ENCODE data around the gene TRIO. TPM values are rescaled to one million over a fixed set of nuclear protein-coding genes. Genes with fewer than 3 reads are reported as not detected.

TRIO gene
- polyA plus RNA-seq, 4 donors = 92.8 to 122 (median 116) TPM

DNA sequence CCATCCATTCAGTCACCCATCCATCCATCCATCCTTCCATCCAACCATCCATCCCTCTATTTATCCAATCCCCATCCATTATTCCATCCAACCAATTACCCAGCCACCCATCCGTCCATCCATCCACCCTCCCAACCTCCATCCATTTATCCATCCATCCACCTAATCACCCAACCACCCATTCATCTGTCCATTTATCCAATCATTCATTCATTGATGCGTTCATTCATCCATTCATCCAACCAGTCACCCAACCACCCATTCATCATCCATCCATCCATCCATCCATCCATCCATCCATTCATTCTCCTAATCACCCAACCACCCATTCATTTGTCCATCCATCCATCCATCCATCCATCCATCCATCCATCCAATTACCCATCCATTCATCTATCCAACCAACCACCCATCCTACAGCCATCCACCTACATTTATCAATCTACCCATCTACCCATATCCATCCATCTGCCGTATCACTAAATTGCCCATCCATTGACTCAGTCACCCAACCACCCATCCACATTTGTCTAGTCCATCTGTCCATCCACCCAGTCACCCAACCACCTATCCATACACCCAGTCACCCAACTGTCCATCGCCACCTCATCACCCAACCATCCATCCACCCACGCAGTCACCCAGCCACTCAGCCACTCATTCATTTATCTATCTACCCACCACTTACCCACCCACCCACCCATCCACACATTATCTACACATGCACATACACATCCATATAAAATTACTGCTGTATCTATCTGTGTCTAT is 165.4 kb downstream of the TRIO start:
- no peak for DNase-seq (ENCODE audit: low read depth in 4 of 4, low spot score in 2 of 4)

DNA sequence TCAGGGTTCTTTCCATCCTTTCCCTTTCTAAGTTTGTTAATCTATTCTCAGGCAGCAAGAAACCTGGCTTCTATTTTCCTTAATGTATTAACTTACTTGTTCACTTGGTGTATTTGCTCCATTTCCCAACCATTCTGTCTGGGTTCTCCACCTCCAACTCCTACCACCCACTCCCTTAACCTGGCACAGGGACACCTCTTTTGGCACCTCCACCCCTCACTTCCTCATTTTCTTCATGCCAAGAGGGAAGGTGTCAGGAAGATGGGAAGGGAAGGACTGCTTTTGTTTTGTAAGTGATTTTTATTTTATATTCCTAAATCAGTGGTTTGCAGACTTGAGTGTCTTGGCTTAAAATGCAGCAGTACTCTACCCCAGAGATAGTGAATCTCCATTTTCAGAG is 166.1 kb downstream of the TRIO start:
- no peak for DNase-seq (ENCODE audit: low read depth in 4 of 4, low spot score in 2 of 4)

DNA sequence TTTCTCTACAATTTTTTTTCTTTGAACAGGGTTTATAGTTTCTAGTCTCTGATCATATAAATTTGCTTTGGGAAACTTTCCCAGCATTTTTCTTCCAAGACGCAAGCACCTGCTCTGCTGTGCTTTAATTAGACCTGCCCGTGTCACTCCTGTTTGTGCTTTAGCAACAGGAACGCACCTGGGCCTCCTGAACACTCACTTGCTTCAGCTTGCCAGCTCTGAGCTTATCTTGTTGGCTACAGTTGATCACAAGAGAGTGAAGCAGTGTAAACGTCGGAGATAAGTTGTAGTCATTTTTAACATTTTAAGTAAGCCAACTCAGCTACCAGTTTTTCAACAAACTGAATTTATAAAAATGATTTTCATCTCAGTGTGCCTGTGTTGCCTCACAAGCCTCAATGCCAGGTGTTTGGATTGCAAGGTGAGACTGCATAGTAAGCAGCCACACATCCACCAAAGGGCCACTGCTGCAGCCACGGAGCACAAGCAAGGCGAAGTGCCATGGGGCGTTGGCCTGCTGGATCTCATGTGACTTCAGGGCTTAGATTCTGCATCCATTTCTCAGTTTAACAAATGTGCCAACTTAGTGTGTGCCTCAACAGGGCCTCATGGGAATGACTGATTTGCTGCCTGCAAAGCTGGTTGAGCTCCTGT is 166.9 kb downstream of the TRIO start:
- no peak for DNase-seq (ENCODE audit: low read depth in 4 of 4, low spot score in 2 of 4)

DNA sequence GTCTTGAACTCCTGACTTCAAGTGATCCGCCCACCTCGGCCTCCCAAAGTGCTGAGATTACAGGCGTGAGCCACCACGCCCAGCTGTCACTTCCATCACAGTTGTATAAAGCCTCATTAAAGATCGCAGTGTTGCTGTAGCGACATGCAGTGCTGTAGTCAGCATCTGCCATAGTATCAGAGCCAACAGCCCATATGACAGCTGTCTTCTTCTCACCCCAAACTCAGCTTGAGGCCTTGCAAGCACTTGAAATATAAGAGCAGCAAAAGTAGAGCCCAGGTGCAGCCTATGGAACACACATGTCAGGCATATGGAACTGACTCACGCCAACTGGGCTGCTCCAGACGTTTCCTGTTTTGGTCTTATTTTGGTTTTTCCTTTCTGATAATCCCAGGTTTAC is 167.8 kb downstream of the TRIO start:
- DNase-seq (ENCODE audit: low read depth in 4 of 4, low spot score in 2 of 4) = no peak

DNA sequence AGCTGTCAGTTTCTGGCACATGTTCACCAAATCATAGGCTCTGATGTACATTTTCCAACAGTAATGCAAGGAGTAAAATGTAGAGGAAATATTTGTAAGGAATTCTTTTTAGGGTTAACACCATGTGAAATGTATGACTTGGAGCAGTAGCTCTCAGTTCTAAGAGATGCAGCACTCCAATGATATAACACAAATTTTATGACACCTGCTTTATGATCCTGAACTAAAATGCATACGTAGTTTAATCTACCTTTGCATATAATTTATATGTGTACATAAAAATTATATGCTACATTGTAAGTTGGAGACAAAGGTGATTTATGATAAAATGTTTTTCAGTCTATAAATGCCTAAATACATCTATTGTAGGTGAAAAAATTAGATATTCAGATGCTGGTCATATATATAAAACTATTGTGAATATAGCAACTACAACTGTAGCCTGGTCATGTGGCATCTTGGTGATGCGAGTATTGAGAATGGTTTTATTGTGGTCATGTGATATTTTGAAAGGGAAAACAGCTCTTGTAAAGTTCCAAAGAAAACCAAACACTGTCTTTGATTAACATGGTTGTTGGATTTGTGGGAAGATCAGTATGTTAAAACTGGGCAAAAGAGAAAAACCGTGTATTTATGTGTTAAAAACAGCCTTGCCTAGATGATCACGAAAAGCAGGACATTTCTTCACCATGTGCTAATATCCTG is 171.0 kb downstream of the TRIO start:
- no peak for DNase-seq (ENCODE audit: low read depth in 4 of 4, low spot score in 2 of 4)

DNA sequence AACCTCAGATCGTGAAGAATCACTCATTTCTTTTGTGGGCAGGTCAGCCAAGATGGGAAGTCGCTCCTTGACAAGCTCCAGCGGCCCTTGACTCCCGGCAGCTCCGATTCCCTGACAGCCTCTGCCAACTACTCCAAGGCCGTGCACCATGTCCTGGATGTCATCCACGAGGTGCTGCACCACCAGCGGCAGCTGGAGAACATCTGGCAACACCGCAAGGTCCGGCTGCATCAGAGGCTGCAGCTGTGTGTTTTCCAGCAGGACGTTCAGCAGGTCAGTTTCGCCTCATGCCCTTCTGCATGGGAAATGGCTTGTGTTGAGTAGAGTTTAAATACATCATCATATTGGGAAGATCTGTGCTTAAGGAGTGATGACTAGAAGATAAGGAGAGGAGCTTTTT is 173.3 kb downstream of the TRIO start:
- no peak for DNase-seq (ENCODE audit: low read depth in 4 of 4, low spot score in 2 of 4)

DNA sequence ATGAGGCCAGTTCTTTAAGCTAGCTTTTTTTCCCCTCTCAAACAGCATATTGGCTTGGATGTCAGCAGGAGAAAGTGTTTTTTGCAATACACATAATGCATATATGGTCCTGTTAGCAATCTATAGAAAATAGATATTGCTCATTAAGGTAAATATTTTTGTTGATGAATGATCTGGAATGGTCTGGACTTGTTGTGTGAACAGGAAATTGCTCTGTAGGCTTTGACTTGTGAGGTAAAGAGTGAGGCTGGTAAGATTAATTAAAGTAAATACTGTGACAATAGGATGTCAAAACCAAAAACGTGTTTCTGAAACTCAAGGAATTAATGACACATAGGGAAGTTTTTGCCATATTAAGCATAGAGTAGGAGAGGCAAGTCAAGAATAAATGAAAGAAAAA is 176.0 kb downstream of the TRIO start:
- DNase-seq (ENCODE audit: low read depth in 4 of 4, low spot score in 2 of 4) = no peak

DNA sequence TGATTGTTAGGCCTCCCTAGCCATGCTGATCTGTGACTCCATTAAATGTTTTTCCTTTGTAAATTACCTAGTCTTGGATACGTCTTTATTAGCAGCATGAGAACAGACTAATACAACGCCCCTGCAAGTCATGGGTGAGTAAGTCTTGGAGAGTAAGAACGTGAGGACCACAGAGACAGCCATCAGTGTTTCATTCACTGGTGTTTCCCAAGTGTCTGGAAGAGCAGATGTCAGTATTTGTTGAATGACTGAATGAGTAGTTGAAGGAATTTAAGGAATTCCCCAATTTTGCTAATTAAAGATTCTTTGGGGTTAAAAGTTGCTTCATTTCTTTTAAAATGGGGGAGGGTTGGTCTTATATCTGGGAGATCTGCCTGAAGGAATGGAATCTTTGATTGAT is 178.8 kb downstream of the TRIO start:
- DNase-seq (ENCODE audit: low read depth in 4 of 4, low spot score in 2 of 4) = no peak

DNA sequence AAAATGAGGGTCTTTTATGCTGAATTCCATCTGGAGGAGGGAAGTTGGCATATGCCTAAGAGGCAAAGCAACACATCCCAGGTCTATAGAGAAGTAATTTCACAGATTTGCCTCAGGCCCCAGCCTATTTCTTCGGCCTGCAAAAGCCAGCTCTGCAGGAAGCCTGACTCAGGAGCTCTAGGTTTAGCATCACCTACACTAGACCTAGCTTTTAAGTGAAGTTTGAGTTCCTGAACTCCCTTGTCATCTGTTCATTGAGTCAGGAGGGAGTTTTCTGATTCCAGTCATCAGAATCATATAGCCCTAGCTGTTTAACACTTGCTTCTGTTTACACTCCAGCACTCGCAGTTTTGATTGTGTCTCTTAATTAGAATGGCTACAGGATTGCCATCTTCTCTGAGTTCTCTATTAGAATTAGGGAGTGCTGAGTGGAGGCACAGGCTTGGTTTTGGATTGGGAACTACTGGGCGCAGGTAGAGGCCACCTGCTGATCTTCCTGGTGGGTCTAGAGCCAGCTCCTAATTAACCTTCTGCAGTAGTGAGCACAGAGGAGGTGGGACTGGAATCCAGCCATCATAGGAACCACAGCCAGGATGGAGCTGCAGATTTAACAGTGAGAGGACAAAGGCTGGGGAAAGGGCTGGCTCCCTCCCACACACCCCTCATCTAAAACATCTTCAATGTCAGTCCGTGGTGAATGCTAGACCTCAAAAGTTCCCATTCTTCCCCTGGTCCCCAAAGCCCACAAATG is 179.5 kb downstream of the TRIO start:
- no peak for DNase-seq (ENCODE audit: low read depth in 4 of 4, low spot score in 2 of 4)

DNA sequence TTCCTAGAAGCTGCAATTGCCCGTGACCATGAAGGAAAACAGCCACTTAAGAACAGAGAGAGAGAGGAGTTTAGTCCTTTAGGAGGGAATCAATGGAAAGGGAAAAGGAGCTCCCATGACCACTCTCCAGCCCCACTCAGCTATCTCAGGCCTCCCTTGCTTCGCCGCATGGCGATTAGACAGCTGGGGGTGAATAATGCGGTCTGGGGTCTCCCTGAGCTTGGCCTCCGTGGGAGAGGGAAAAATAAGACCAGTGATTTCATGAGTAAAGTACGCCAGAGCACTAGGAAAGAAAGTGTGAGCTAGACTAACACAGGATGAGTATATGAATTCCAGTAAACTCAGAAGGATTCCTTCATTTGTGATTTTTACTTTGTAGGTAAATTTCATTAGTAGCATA is 180.3 kb downstream of the TRIO start:
- no peak for DNase-seq (ENCODE audit: low read depth in 4 of 4, low spot score in 2 of 4)

DNA sequence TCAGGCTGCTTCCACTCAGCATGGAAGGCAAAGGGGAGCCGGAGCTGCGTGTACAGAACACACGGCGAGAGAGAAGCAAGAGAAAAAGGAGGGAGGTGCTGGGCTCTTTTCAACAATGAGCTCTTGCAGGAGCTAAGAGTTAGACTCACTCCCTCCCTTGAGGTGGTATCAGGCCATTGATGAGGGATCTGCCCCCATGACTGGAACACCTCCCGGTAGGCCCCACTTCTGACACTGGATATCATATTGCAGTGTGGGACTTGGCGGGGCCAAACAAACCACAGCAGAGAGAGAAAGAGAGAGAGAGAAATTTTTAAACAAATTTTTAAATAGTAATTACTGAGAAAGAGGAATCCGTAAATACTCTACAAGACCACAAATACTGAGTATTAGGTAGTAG is 182.2 kb downstream of the TRIO start:
- DNase-seq (ENCODE audit: low read depth in 4 of 4, low spot score in 2 of 4) = no peak

DNA sequence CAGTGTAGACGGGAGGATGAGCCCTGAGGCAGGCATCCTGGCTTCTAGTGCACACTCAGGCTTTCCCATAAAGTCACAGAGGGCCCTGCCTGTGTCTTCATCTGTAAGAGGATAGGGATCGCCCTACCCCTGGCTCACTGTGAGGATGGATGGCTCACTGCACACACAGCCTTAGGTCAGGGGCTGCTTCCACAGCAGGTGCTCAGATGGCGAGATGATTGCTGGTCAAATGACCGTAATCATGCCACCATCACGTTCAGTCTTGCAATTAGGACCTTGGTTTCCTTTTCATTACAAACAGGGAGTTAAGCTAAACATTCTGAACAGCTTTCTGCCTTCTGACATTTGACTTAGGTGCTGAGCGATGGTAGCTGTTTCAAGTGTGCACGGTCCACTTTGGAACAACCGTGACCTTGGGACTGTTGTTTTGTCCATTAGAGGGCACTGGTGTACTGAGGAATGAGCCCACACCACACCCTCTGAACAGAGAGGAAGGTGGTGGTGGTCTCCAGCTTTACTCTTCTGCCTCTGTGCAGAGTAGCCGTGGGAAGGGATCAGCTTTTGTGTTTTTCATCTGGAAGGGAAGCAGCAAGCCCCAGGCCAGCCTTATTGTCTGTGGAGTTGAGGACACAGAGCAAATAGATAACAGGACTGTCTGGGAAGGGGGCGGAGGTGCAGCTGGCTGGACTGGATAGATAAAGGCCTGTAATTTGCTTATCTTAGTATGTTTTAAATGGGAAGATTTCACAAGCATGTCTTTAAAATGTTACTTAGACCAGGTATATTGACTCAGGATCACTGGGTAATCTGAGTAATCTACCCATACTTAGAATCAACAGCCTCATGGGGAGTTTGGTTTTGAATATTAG is 183.1 kb downstream of the TRIO start:
- peak in 3 of 4 donors; percentile 16 to 43 (median 19) for DNase-seq (ENCODE audit: low read depth in 4 of 4, low spot score in 2 of 4)

DNA sequence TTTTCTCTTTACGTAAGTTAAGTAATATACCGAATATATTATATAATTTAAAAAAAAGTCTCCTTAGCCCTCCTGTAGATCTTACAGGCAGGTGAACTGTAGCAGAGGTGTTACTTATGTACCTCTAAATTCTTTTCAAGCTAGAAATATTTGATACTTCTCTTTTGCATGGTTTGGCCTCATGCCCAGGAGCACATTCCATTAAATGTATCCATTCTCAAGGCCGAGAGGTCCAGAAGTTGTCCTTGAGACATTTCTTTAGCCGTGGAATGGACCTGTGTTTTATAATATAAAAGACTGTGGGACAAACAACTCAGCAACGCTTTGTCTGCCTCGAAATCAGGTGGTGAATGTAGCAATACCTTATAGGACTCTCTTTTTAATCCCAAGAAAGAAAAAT is 184.5 kb downstream of the TRIO start:
- no peak for DNase-seq (ENCODE audit: low read depth in 4 of 4, low spot score in 2 of 4)

DNA sequence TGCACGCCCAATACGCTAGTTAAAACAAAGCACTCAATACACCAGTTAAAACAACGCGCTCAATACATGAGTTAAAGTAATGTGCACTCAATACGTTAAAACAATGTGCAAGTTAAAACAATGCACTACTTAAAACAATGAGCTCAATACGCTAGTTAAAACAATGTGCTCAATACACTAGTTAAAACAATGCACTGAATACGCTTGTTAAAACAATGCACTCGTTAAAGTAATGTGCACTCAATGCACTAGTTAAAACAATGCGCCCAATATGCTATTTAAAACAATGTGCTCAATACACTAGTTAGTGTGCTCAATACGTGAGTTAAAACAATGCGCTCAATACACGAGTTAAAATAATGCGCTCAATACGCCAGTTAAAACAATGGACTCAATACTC is 185.0 kb downstream of the TRIO start:
- DNase-seq (ENCODE audit: low read depth in 4 of 4, low spot score in 2 of 4) = no peak

DNA sequence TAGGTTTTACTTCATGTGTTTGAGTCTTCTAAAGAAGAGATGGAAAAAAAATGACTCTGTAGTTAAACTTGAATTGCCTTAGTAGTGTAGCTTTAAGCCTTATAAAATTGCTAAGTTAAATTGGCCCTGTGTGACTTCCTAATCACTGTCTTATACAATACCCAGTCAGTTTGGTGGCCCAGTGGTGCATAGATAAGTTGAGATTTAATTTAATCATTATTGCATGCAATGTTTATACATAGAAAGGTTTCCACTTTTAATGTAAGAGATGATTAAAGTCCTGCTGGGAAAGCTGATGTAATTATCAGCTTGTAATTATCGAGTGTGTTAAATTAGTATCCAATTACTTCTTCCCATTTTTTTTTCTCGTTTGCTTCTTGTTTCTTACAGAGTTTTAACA is 187.1 kb downstream of the TRIO start:
- no peak for DNase-seq (ENCODE audit: low read depth in 4 of 4, low spot score in 2 of 4)

DNA sequence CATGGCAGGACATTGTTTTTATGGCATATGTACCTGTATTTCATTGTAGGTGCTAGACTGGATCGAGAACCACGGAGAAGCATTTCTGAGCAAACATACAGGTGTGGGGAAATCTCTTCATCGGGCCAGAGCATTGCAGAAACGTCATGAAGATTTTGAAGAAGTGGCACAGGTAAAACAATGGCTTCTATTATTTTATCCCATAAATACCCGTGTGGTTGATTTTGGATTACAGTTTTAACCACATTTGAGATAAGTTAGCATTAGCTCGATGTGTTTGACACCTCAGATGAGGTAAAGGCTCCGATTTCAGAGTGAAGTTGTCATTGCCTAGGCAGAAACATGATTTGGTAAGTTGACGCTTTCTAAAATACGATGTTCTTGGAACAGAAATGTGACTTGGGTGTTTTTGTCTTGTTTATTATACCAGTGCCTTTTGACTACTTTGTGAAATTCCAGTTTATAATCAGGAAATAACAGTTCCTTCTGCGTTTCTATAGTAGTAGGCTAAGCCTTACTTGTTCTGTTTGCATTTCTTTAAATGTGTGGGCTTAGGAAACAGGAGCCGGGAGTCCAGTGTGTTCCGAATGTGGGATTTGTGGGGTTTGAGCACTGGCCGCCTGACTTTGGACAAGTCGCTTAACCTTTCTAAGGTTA is 187.7 kb downstream of the TRIO start:
- no peak for DNase-seq (ENCODE audit: low read depth in 4 of 4, low spot score in 2 of 4)

DNA sequence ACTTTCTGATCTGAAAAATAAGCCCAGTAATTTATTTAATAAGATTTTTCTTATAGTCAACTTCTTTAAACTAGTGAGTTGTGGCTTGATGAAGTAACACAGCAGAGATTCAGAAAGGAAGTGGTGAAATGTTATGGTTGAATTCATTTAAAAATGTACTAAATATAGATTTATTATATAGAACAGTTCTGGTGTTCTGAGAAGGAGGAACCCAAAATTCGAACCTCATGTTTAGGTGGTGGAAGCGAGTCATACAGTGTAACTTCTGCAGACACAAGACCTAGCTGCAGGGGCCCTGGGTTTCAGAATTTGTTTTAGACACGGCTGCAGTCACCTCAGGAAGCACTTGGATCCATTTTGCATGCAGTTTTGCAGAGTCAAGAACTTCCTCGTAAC is 188.2 kb downstream of the TRIO start:
- DNase-seq (ENCODE audit: low read depth in 4 of 4, low spot score in 2 of 4) = no peak

DNA sequence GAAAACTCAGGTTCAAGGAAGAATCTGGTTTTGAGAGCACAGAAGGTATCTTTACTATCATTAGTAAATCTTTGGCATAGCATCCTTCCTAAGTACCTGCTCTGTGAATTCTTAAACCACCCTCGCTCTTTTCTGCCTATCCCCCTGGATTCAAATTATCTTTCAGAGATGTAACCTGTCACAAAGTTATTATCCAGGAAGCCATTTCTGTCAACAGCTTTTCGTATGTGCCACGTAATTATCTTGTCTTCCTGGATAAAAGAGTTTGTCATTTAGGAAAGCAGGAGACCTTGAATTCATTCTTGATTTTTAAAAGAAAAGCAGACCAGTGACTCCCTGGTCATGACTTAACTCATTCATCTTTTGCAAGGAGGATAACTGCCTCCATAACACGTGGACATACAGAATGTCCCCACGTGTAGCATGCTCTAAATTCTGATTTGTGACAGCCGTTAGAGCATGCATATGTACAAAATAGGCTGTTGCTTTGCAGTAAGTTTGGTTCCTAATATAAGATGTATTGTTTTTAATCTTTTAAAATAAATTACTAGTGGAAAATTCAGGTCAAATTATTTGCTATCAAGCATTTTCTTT is 189.0 kb downstream of the TRIO start:
- no peak for DNase-seq (ENCODE audit: low read depth in 4 of 4, low spot score in 2 of 4)

DNA sequence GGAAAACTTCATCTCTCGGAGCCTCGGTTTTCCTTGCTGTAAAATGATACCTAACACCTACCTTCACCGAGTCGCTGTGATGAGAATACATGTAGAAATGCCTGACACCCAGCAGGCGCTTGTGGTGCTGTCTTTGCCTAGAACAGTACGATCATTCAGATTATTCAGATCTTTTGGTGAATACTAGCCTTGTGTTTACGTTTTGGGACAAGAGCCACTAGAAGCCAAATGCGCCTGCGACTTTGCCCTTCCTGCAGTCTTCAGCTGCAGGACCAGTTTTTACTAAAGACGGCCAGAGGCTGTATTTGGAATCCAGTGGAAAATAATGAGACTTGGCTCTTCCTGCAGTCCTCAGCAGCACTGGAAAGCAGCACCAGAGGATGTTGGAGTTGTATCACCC is 189.6 kb downstream of the TRIO start:
- DNase-seq (ENCODE audit: low read depth in 4 of 4, low spot score in 2 of 4) = no peak
